ENCODE measurements around the gene SLC23A2.

The SLC23A2 gene

GRCh38 chr20:4809707-4810106, 191.6 kb downstream of the SLC23A2 start:
- no peaks in the 10 kb centered on the region for H3K9me3 ChIP-seq (ENCODE audit: severe bottlenecking)
- no peak overlapping the region for H3K27ac ChIP-seq (ENCODE audit: poor library complexity, severe bottlenecking)
- no peak overlapping the region for H3K4me3 ChIP-seq (ENCODE audit: severe bottlenecking)
- peaks cover 3% of the 10 kb centered on the region for H3K27me3 ChIP-seq (ENCODE audit: insufficient read depth, poor library complexity, severe bottlenecking)
- H3K36me3 ChIP-seq (ENCODE audit: low read depth): no peaks in the 10 kb centered on the region
- no peak for DNase-seq (ENCODE audit: low spot score)
- no peaks in the 10 kb centered on the region for H3K4me1 ChIP-seq (ENCODE audit: insufficient read depth, poor library complexity, severe bottlenecking)
- TF ChIP-seq CTCF (IDR thresholded peaks at IDR 0.05; ENCODE audit: poor library complexity, severe bottlenecking): no peak
- no peak for ATAC-seq (ENCODE audit: low read depth)

DNA sequence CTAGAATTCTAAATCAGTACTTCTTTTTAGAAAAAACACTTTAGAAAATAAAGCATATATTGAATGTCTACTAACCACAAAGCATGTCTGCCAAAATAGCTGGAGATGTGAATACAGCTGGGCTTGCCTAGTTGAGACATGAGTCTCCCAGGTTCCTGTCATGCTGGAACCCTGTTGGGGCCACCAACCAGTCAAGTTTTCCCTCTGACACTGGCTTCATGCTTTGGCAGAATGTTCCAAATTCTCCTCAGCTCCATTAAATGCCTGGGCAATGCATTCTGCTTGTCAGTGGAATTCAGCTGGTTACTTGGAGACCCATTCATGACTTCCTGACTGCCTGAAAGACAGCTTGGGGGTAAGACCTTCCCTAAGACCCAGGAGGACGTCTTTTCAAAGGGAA, 192.4 kb downstream of the SLC23A2 start:
- H3K4me1 ChIP-seq (ENCODE audit: insufficient read depth, poor library complexity, severe bottlenecking): no peaks in the 10 kb centered on the region
- no peaks in the 10 kb centered on the region for H3K9me3 ChIP-seq (ENCODE audit: severe bottlenecking)
- H3K4me3 ChIP-seq (ENCODE audit: severe bottlenecking): no peak overlapping the region
- no peak for TF ChIP-seq CTCF (IDR thresholded peaks at IDR 0.05; ENCODE audit: poor library complexity, severe bottlenecking)
- H3K36me3 ChIP-seq (ENCODE audit: low read depth): no peaks in the 10 kb centered on the region
- no peak for DNase-seq (ENCODE audit: low spot score)
- ATAC-seq (ENCODE audit: low read depth): no peak
- no peak overlapping the region for H3K27ac ChIP-seq (ENCODE audit: poor library complexity, severe bottlenecking)
- peaks cover 3% of the 10 kb centered on the region for H3K27me3 ChIP-seq (ENCODE audit: insufficient read depth, poor library complexity, severe bottlenecking)

- Histone ChIP-seq H3K36me3 (ENCODE audit: low read depth) (no peaks in the 10 kb centered on the region), H3K9me3 (ENCODE audit: severe bottlenecking) (no peaks in the 10 kb centered on the region), H3K4me3 (ENCODE audit: severe bottlenecking) (no peak overlapping the region), H3K4me1 (ENCODE audit: insufficient read depth, poor library complexity, severe bottlenecking) (no peaks in the 10 kb centered on the region), H3K27me3 (ENCODE audit: insufficient read depth, poor library complexity, severe bottlenecking) (peaks cover 3% of the 10 kb centered on the region), H3K27ac (ENCODE audit: poor library complexity, severe bottlenecking) (no peak overlapping the region)
- DNase-seq (ENCODE audit: low spot score) (no peak), ATAC-seq (ENCODE audit: low read depth) (no peak)
- no peak for TF ChIP-seq CTCF (IDR thresholded peaks at IDR 0.05; ENCODE audit: poor library complexity, severe bottlenecking)
Measured at GRCh38 chr20:4805663-4806449, 195.5 kb downstream of the SLC23A2 start.

DNA sequence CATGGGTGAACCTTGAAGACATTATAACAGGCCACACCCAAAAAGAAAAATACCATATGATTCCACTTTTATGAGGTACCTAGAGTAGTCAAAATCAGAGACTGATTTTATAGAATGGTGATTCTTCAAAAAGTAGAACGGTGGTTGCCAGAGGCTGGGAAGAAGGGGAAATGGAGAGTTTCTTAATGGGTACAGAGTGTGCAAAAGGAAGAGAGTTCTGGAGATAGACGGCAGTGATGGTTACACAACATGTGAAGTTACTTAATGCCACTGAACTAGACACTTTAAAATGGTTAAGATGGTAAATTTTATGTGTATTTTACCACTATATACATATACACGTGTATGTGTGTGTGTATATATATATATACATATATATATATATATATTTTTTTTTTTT, 198.8 kb downstream of the SLC23A2 start:
- TF ChIP-seq CTCF (IDR thresholded peaks at IDR 0.05; ENCODE audit: poor library complexity, severe bottlenecking): no peak
- H3K36me3 ChIP-seq (ENCODE audit: low read depth): no peaks in the 10 kb centered on the region
- no peaks in the 10 kb centered on the region for H3K4me1 ChIP-seq (ENCODE audit: insufficient read depth, poor library complexity, severe bottlenecking)
- ATAC-seq (ENCODE audit: low read depth) (no peak), DNase-seq (ENCODE audit: low spot score) (no peak)
- no peaks in the 10 kb centered on the region for H3K27me3 ChIP-seq (ENCODE audit: insufficient read depth, poor library complexity, severe bottlenecking)
- H3K4me3 ChIP-seq (ENCODE audit: severe bottlenecking): no peak overlapping the region
- H3K27ac ChIP-seq (ENCODE audit: poor library complexity, severe bottlenecking): no peak overlapping the region
- H3K9me3 ChIP-seq (ENCODE audit: severe bottlenecking): no peaks in the 10 kb centered on the region
